AG04449 (cell line): ENCODE data around the gene DCAF6.

Experiments
- CTCF ChIA-PET: fragments of 350-600 bp; formaldehyde crosslinking; extraction: SDS; loops from one replicate; lab custom pipeline; 2021; ENCODE audit warnings: antibody characterized with exemption; lab: Yijun Ruan, JAX
- POLR2A ChIA-PET: fragments of 400-600, 350-600 bp; formaldehyde crosslinking; extraction: SDS; loops from one replicate; lab custom pipeline; 2020; ENCODE audit warnings: antibody characterized with exemption, inconsistent platforms; lab: Yijun Ruan, JAX
- DNase-seq: peaks from one replicate; pipeline ENCODE4 v3.0.0-alpha.2; 2010; ENCODE audit warnings: low read depth, low spot score
- H3K4me3 ChIP-seq: 2 replicates; pipeline ENCODE4 v1.5.1; 2011; ENCODE audit warnings: low read depth, mild to moderate bottlenecking, control low read depth, low read length
- CTCF ChIP-seq: IDR thresholded peaks from one replicate; pipeline ENCODE4 v1.5.1; 2011; ENCODE audit warnings: mild to moderate bottlenecking, moderate library complexity, low read length, control low read depth, inconsistent platforms; ENCODE audit not compliant: insufficient read depth; ENCODE audit errors: missing control alignments

Gene DCAF6

GRCh38 chr1:168102487-168102886 lies 166.0 kb downstream of the DCAF6 start:
- DNase-seq = no peak

GRCh38 chr1:168104535-168104934 lies 168.1 kb downstream of the DCAF6 start:
- CTCF ChIA-PET = interaction anchor here (1.2 to 18.3 kb wide), 3 partner anchors 12 to 41 kb away, joined by 3 to 237 read pairs (median 6); no protein-coding TSS in a partner anchor
- no peak for DNase-seq
- POLR2A ChIA-PET = no interaction called here
- no peak for TF ChIP-seq CTCF
- no peak overlapping the region for H3K4me3 ChIP-seq

More at GRCh38 chr1:168102487-168102886, 166.0 kb downstream of the DCAF6 start:
- ChIA-PET POLR2A (interaction anchor here (0.8 kb wide), 1 partner anchor 11 kb away, joined by 3 read pairs; no protein-coding TSS in a partner anchor), CTCF (interaction anchor here (1.0 to 18.3 kb wide), 5 partner anchors 9 to 66 kb away, joined by 3 to 237 read pairs (median 4); no protein-coding TSS in a partner anchor)
- H3K4me3 ChIP-seq = no peak overlapping the region
- TF ChIP-seq CTCF = no peak

DNA sequence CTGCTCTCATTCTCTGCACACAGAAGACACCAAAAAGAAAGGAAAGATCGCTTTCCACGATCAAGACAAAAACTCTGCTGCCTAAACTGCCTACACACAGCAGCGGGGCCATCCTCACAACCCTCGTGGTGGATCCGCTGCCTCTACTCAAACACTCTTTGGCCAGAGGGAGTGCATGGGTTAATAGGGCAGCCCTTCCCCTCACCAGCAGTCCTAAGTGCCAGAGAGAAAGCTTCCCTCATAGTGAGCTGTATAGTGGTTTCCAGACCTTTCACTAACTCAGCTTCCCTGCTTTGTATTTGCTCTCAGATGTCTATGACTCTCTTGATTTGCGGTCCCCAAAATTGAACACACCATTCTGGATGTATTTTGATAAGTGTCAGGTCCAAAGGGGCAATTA lies 169.4 kb downstream of the DCAF6 start:
- POLR2A ChIA-PET = no interaction called here
- CTCF ChIA-PET = interaction anchor here (2.1 to 18.3 kb wide), 2 partner anchors 13 to 22 kb away, joined by 6 to 237 read pairs; no protein-coding TSS in a partner anchor
- no peak for DNase-seq
- H3K4me3 ChIP-seq = no peak overlapping the region
- no peak for TF ChIP-seq CTCF

GRCh38 chr1:168106274-168106673 lies 169.8 kb downstream of the DCAF6 start:
- H3K4me3 ChIP-seq = no peak overlapping the region
- CTCF ChIA-PET = interaction anchor here (2.1 to 18.3 kb wide), 2 partner anchors 13 to 22 kb away, joined by 6 to 237 read pairs; no protein-coding TSS in a partner anchor
- no peak for TF ChIP-seq CTCF
- no peak for DNase-seq
- POLR2A ChIA-PET = no interaction called here

DNA sequence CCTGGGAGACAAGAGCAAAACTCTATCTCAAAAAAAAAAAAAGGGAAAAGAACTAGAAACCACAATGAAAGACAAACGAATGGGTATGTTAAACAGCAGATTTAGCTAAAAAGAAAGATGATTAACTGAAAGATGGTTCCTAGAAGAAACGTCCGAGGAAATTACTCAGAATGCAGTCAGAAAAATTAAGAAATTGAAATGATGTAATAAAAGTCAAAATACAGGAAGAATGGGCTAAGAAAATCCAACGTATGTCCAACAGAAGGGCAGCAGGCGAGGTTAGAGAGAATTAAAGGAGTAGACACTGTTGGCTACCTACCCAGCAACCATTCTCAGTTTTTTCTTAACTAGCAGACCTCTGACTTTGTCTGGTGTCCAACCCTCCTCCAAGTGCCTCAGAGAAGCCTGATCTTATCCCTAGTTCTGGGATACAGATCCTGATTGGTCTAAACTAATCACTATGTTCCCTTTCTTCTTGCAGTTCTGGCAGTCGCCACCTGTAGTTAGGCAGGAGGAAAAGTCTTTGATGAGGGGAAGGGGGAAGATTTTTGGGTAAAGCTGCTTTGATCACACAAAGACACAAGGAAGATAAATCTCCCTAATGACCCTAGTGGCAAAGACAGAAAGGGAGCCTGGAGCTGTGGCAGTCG lies 174.5 kb downstream of the DCAF6 start:
- no peak for DNase-seq
- POLR2A ChIA-PET = no interaction called here
- CTCF ChIA-PET = interaction anchor here (0.7 to 3.4 kb wide), 4 partner anchors 18 to 255 kb away, joined by 3 to 25 read pairs (median 6); no protein-coding TSS in a partner anchor
- no peak overlapping the region for H3K4me3 ChIP-seq
- no peak for TF ChIP-seq CTCF

DNA sequence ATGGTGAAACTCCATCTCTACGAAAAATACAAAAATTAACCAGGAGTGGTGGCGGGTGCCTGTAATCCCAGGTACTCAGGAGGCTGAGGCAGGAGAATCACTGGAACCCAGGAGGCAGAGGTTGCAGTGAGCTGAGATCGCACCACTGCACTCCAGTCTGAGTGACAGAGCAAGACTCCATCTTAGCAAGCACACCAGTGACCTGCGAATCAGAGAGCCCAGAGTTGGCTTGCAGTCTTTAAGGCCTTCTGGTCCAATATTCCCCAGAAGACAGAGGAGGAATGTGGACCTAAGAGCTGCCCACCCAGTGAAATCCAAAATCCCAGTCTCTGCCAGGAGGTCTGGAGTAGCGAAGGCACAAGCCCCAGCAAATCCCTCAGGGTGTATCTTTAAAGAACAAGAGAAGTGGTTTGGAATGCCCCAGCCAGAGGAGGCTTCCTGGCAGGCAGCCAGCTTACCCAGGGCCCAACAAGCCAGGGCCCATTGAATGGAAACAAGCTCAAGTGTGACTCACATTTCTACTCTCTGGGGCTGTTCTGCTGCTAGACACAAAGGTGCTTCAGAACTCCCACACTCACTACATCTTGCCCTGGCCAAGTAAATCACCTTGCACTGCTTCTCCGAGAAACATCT lies 176.3 kb downstream of the DCAF6 start:
- ChIA-PET POLR2A (no interaction called here), CTCF (interaction anchor here (0.9 to 1.3 kb wide), 3 partner anchors 11 to 30 kb away, joined by 3 to 4 read pairs (median 3); no protein-coding TSS in a partner anchor)
- no peak overlapping the region for H3K4me3 ChIP-seq
- DNase-seq = peak; percentile 55
- no peak for TF ChIP-seq CTCF
